ENCODE data around the gene AP3S2. TPM values are rescaled to one million over a fixed set of nuclear protein-coding genes. Genes with fewer than 3 reads are reported as not detected.

AP3S2 gene
- total RNA-seq, 1 donor from 2014 or later: 36.4 TPM

DNA sequence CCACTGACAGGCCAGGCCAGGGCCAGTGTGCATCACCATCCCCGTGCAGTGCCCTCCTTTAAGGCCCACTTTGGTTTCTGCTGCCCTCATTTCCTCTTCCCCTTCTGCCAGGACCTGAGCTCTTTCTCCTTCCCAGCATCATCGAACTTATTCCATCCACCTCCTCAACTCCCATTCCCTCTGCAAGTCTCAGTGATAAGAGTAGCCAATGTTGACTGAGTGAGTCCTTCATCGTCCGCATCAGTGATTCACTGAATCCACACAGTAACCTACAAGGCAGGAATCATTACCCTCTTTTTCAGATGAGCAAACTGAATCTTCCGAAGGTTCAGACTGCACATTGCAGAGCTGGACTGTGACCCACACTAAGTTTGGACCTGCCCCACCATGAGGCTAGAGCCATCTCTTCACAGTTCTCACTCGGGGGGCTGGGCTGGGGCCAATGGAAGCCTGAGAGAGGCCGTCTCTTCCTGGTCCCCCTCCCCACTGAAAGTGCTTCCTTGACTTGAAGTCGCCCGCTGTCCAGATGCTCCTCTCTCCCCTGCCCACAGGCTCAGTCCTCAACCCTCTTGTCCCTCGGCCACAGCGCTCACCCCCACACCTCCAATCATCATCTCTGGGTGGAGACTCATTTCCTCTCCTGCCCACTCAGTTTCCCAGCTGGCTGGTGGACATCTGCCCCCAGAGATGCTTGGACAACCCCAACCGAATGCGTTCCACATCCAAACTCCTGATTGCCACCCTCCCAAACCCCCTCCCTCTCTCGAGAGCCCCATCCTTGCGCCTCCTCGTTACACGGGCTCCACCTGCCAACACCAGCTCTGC is 64.0 kb downstream of the AP3S2 start:
- H3K4me1 Mint-ChIP-seq: peaks cover 9% of the 10 kb centered on the region
- CTCF ChIA-PET: interaction anchor here (0.7 kb wide), 1 partner anchor 47 kb away, joined by 3 read pairs; no protein-coding TSS in a partner anchor
- POLR2A ChIA-PET: no interaction called here
- no peaks in the 10 kb centered on the region for H3K27me3 Mint-ChIP-seq
- no peak overlapping the region for H3K27ac Mint-ChIP-seq
- peaks cover 22% of the 10 kb centered on the region for H3K36me3 Mint-ChIP-seq (ENCODE audit: low read depth)
- H3K9me3 Mint-ChIP-seq: no peaks in the 10 kb centered on the region
- H3K4me3 Mint-ChIP-seq: no peak overlapping the region
- DNase-seq (no peak), ATAC-seq (ENCODE audit: low read depth) (no peak)
- intact Hi-C loops (cut with micrococcal nuclease): no loop called here
- TF ChIP-seq, protein P1, sequence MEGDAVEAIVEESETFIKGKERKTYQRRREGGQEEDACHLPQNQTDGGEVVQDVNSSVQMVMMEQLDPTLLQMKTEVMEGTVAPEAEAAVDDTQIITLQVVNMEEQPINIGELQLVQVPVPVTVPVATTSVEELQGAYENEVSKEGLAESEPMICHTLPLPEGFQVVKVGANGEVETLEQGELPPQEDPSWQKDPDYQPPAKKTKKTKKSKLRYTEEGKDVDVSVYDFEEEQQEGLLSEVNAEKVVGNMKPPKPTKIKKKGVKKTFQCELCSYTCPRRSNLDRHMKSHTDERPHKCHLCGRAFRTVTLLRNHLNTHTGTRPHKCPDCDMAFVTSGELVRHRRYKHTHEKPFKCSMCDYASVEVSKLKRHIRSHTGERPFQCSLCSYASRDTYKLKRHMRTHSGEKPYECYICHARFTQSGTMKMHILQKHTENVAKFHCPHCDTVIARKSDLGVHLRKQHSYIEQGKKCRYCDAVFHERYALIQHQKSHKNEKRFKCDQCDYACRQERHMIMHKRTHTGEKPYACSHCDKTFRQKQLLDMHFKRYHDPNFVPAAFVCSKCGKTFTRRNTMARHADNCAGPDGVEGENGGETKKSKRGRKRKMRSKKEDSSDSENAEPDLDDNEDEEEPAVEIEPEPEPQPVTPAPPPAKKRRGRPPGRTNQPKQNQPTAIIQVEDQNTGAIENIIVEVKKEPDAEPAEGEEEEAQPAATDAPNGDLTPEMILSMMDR (IDR thresholded peaks at IDR 0.05): no peak

DNA sequence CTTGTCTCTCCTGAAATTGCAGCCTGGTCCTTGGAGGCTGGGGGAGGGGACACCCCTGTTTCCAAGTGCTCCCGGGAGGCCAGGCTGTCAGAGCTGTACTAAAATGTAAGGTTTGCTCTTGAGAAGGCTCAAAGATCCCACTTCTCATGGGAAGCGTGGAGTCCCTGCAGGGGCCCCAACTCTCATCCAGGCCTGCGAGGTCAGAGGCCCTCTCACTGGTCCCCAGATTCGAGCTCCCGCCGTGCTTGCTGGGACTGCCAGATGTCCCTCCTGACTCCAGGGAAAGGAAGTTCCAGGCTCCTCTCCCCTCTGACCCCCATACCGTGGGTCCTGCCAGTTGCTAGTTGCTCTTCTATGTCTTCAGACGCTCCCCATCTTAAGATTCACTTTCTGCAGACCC is 64.6 kb downstream of the AP3S2 start:
- ChIA-PET POLR2A (no interaction called here), CTCF (no interaction called here)
- TF ChIP-seq, protein P1 (IDR thresholded peaks at IDR 0.05): no peak
- peaks cover 15% of the 10 kb centered on the region for H3K36me3 Mint-ChIP-seq (ENCODE audit: low read depth)
- ATAC-seq (ENCODE audit: low read depth): no peak
- no peaks in the 10 kb centered on the region for H3K9me3 Mint-ChIP-seq
- H3K27me3 Mint-ChIP-seq: no peaks in the 10 kb centered on the region
- intact Hi-C loops (cut with micrococcal nuclease): no loop called here
- H3K4me3 Mint-ChIP-seq: no peak overlapping the region
- no peak overlapping the region for H3K27ac Mint-ChIP-seq
- no peak for DNase-seq
- peaks cover 10% of the 10 kb centered on the region for H3K4me1 Mint-ChIP-seq

DNA sequence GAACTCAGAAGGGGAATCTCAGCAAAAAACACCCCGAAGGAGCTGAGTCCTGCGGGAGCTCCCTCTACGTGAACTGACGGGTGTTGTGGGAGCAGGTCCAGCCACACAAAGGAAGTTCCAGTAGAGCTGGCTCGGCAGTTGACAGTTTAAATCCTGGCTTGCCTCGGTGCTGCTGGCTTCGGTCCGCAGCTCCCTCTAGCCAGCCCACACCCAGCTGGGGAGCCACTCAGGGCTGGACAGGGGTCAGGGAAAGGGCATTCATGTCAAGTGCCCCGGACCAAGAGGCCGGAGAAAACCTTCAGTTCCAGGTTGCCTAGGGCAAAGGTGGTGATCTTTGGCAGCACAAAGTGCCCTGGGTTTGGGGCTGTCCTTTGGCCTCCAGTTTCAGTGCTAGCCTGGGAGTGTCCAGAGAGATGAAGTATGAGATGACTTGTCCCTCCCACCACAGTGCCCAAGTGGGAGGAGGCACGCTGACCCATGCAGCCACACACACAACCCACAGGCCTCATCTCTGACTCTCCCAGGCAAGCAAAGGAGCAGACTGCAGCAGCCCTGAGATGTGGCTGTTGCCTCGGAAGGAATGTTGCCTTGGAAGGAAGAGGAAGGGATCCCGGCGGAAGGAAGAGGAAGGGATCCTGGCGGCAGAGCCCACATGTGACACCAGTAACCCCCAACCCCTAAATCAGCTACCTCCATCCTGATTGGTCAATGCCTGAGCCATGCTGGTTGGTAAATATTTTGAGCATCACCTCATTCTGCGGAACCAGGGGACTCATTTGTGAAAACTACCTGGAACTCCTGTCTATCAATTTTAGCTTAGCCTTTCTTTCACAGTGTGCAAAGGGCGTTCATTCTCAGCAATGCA is 65.3 kb downstream of the AP3S2 start:
- DNase-seq (no peak), ATAC-seq (ENCODE audit: low read depth) (no peak)
- POLR2A ChIA-PET: interaction anchor here (0.6 kb wide), 2 partner anchors 290 to 560 kb away, joined by 3 to 4 read pairs; no protein-coding TSS in a partner anchor
- intact Hi-C loops (cut with micrococcal nuclease): no loop called here
- peaks cover 10% of the 10 kb centered on the region for H3K4me1 Mint-ChIP-seq
- no peak overlapping the region for H3K27ac Mint-ChIP-seq
- no peak overlapping the region for H3K4me3 Mint-ChIP-seq
- H3K36me3 Mint-ChIP-seq (ENCODE audit: low read depth): peaks cover 9% of the 10 kb centered on the region
- TF ChIP-seq, protein P1 (IDR thresholded peaks at IDR 0.05): no peak
- CTCF ChIA-PET: no interaction called here
- H3K27me3 Mint-ChIP-seq: no peaks in the 10 kb centered on the region
- H3K9me3 Mint-ChIP-seq: no peaks in the 10 kb centered on the region

DNA sequence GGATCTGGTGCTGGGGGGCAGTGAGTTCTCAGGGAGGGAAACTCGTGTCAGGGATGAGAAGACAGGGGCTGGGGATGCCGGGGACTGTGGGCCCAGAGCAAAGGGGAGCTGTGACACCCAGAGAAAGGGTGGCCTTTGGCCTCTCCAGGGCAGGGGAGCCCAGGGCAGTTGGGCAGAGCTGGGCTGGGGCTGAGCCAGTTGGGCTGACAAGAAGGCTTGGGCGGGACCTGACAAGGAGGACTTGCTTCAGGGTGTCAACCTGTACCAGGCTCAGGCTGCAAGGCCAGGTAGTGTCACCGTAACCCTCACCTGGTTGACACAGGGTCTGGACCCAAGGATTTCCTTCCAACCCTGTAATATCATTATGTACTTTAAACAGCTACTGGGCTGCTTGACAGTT is 66.0 kb downstream of the AP3S2 start:
- H3K36me3 Mint-ChIP-seq (ENCODE audit: low read depth): peaks cover 3% of the 10 kb centered on the region
- H3K27me3 Mint-ChIP-seq: no peaks in the 10 kb centered on the region
- H3K27ac Mint-ChIP-seq: no peak overlapping the region
- H3K4me3 Mint-ChIP-seq: no peak overlapping the region
- ChIA-PET CTCF (no interaction called here), POLR2A (interaction anchor here (0.6 kb wide), 2 partner anchors 290 to 561 kb away, joined by 3 to 4 read pairs; no protein-coding TSS in a partner anchor)
- intact Hi-C loops (cut with micrococcal nuclease): no loop called here
- H3K9me3 Mint-ChIP-seq: no peaks in the 10 kb centered on the region
- TF ChIP-seq, protein P1 (IDR thresholded peaks at IDR 0.05): no peak
- no peak for ATAC-seq (ENCODE audit: low read depth)
- DNase-seq: no peak
- peaks cover 10% of the 10 kb centered on the region for H3K4me1 Mint-ChIP-seq
